GM19035 (cell line): ENCODE results near the gene SFN.

ENCODE experiments used
- ATAC-seq: cut with Tn5 transposase; IDR thresholded peaks from one replicate; pipeline ENCODE4 v1.9.1; 2021; ENCODE audit not compliant: unreplicated experiment

Gene SFN

DNA sequence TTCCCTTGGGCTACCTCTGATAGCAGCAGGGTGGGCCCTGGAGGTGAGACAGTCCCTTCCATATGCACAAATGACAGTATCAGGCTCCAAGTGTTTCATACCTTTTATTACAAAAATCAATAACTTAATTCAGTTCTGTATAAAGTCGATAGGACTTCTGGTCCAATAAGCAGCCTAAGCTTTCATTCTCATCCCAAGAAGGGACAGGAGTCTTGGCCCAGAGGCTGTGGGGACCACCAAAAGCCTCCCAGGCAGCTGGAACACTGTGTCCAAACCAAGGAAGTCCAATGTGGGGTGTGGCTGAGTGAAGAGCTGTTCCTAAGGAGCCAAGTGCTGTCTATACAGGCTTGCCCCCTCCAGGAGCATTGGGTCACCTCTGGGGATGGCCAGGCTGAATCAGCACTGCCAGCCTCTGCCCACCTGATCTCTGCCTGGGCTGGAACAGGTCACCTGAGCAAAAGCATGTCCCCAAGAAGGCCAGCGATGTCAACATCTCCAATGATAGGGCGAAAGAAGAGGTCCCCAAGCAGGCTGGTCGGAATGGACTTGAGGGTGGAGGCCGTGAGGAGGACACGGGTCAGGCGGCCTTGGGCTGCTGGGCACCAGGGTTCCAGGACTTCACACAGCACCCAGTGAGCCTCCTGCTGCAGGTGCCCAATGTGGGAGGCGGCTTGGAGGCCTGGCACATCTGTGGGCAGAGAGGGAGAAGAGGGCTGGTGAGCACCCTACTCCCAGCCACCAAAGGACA is 48.6 kb downstream of the SFN start:
- ATAC-seq, result no peak

DNA sequence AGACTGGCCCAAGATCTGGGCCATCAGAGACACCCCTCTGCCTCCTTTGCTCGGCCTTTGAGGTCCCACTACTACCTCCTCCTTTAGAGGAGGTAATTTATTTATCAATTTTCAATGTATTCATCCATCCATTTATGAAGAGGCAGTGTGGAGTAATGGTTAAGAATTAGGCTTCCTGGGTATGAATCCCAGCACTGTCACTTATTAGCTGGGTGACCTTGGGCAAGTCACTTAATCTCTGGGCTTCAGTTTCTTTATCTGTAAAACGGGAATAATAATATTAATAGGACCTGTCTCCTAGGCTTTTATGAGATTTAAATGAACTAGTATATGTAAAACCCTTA is 49.2 kb downstream of the SFN start:
- no peak for ATAC-seq

DNA sequence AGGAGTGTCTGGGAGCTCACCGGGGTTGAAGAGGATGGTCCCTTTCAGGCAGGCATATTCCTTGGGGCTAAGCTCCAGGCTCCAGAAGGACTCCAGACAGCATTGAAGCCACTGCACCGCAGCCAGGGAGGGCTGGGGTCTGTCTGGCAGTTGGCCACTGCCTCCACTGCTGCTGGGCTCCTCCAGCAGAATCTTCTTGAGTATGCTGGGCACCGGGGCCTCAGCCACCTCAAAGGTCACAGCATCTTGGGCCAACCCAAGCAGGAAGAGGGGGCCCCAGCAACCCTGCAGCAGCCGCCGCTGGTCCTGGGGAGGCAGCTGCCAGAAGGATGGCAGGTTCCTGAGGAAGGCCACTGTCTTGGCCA is 50.4 kb downstream of the SFN start:
- ATAC-seq, result no peak
